ENCODE measurements around the gene MCU. TPM values are rescaled to one million over a fixed set of nuclear protein-coding genes. Genes with fewer than 3 reads are reported as not detected.

MCU gene
- total RNA-seq, 1 donor from 2014 or later = 63.8 TPM

GRCh38 chr10:72812753-72813430, 120.9 kb downstream of the MCU start:
- H3K27ac Mint-ChIP-seq = no peak overlapping the region
- no peaks in the 10 kb centered on the region for H3K27me3 Mint-ChIP-seq
- TF ChIP-seq CTCF (IDR thresholded peaks at IDR 0.05; ENCODE audit: unreplicated experiment) = no peak
- peaks cover 8% of the 10 kb centered on the region for H3K36me3 Mint-ChIP-seq (ENCODE audit: insufficient read depth)
- peaks cover 16% of the 10 kb centered on the region for H3K9me3 Mint-ChIP-seq (ENCODE audit: low read depth)
- no peak overlapping the region for H3K4me3 Mint-ChIP-seq (ENCODE audit: low read depth)
- no peak for DNase-seq (ENCODE audit: low spot score, unreplicated experiment)
- H3K4me1 Mint-ChIP-seq (ENCODE audit: low read depth) = peaks cover 24% of the 10 kb centered on the region

GRCh38 chr10:72814099-72814790, 122.3 kb downstream of the MCU start:
- TF ChIP-seq CTCF (IDR thresholded peaks at IDR 0.05; ENCODE audit: unreplicated experiment) = no peak
- Mint-ChIP-seq H3K9me3 (ENCODE audit: low read depth) (peaks cover 8% of the 10 kb centered on the region), H3K4me3 (ENCODE audit: low read depth) (no peak overlapping the region), H3K4me1 (ENCODE audit: low read depth) (peaks cover 30% of the 10 kb centered on the region), H3K27ac (peak overlapping the region; percentile 22), H3K27me3 (no peaks in the 10 kb centered on the region), H3K36me3 (ENCODE audit: insufficient read depth) (peaks cover 4% of the 10 kb centered on the region)
- DNase-seq (ENCODE audit: low spot score, unreplicated experiment) = no peak

GRCh38 chr10:72816565-72816964, 124.6 kb downstream of the MCU start:
- Mint-ChIP-seq H3K27me3 (no peaks in the 10 kb centered on the region), H3K4me3 (ENCODE audit: low read depth) (no peak overlapping the region), H3K4me1 (ENCODE audit: low read depth) (peaks cover 24% of the 10 kb centered on the region), H3K36me3 (ENCODE audit: insufficient read depth) (peaks cover under 1% of the 10 kb centered on the region), H3K27ac (no peak overlapping the region), H3K9me3 (ENCODE audit: low read depth) (no peaks in the 10 kb centered on the region)
- DNase-seq (ENCODE audit: low spot score, unreplicated experiment) = no peak
- no peak for TF ChIP-seq CTCF (IDR thresholded peaks at IDR 0.05; ENCODE audit: unreplicated experiment)

- H3K4me1 Mint-ChIP-seq (ENCODE audit: low read depth) = peaks cover 23% of the 10 kb centered on the region
- no peak overlapping the region for H3K4me3 Mint-ChIP-seq (ENCODE audit: low read depth)
- DNase-seq (ENCODE audit: low spot score, unreplicated experiment) = no peak
- TF ChIP-seq CTCF (IDR thresholded peaks at IDR 0.05; ENCODE audit: unreplicated experiment) = no peak
- H3K27ac Mint-ChIP-seq = peak overlapping the region; percentile 79
- H3K27me3 Mint-ChIP-seq = no peaks in the 10 kb centered on the region
- H3K36me3 Mint-ChIP-seq (ENCODE audit: insufficient read depth) = peaks cover 9% of the 10 kb centered on the region
- H3K9me3 Mint-ChIP-seq (ENCODE audit: low read depth) = peaks cover 4% of the 10 kb centered on the region
Measured at GRCh38 chr10:72818076-72818475, 126.1 kb downstream of the MCU start.

- TF ChIP-seq CTCF (IDR thresholded peaks at IDR 0.05; ENCODE audit: unreplicated experiment) = no peak
- peaks cover 9% of the 10 kb centered on the region for H3K36me3 Mint-ChIP-seq (ENCODE audit: insufficient read depth)
- no peak for DNase-seq (ENCODE audit: low spot score, unreplicated experiment)
- no peaks in the 10 kb centered on the region for H3K27me3 Mint-ChIP-seq
- peaks cover 4% of the 10 kb centered on the region for H3K9me3 Mint-ChIP-seq (ENCODE audit: low read depth)
- peaks cover 23% of the 10 kb centered on the region for H3K4me1 Mint-ChIP-seq (ENCODE audit: low read depth)
- no peak overlapping the region for H3K4me3 Mint-ChIP-seq (ENCODE audit: low read depth)
- H3K27ac Mint-ChIP-seq = no peak overlapping the region
Measured at GRCh38 chr10:72819053-72819452, 127.1 kb downstream of the MCU start.
